Measurements from ENCODE around the gene CNTNAP2. TPM values are rescaled to one million over a fixed set of nuclear protein-coding genes. Genes with fewer than 3 reads are reported as not detected.

The CNTNAP2 gene
- total and polyA plus RNA-seq, 2 of the 4 experiments (the other 2 are of a cell fraction): not detected

GRCh38 chr7:146804620-146805019 is 688.0 kb downstream of the CNTNAP2 start:
- dilution Hi-C loops (cut with HindIII; ENCODE audit: low sequenced_read_pairs, unreplicated experiment): no loop called here
- Histone ChIP-seq H2BK120ac (ENCODE audit: low read depth, low read length) (no peak overlapping the region), H3K4ac (ENCODE audit: low read depth, low read length) (no peak overlapping the region), H3K27ac (ENCODE audit: insufficient read depth, low read length) (no peak overlapping the region), H3K9me3 (ENCODE audit: control insufficient read depth, insufficient read depth, low read length) (peaks cover 6% of the 10 kb centered on the region), H3K9me1 (ENCODE audit: insufficient read depth, low read length) (no peaks in the 10 kb centered on the region), H2BK20ac (ENCODE audit: low read depth, low read length) (no peak overlapping the region), H4K5ac (ENCODE audit: low read depth, low read length) (no peak overlapping the region), H3K9ac (ENCODE audit: low read depth, low read length) (no peak overlapping the region), H3K56ac (ENCODE audit: extremely low read depth, insufficient read depth, low read length) (no peak overlapping the region), H2BK15ac (ENCODE audit: low read depth, low read length) (no peak overlapping the region), H3K18ac (ENCODE audit: low read depth, low read length) (no peak overlapping the region), H2AK9ac (replicated peaks; ENCODE audit: low read depth, low read length, poor library complexity) (no peak overlapping the region), H2AK5ac (ENCODE audit: low read depth, low read length) (no peak overlapping the region), H3K27me3 (ENCODE audit: control insufficient read depth, insufficient read depth, low read length) (no peaks in the 10 kb centered on the region), H3K4me2 (ENCODE audit: low read depth, low read length) (no peak overlapping the region), H3K14ac (replicated peaks; ENCODE audit: low read depth, low read length) (no peak overlapping the region), H3K23ac (ENCODE audit: low read depth, low read length) (no peak overlapping the region), H4K20me1 (ENCODE audit: insufficient read depth, low read length) (no peaks in the 10 kb centered on the region), H4K8ac (ENCODE audit: low read depth in 2 of 2, low read length in 2 of 2) (no peak overlapping the region), H2AFZ (replicated peaks; ENCODE audit: low read length, poor library complexity) (no peak overlapping the region), H2BK5ac (ENCODE audit: low read depth, low read length, poor library complexity, severe bottlenecking) (no peak overlapping the region), H3K4me3 (ENCODE audit: insufficient read depth, low read depth, low read length) (no peak overlapping the region), H3K36me3 (ENCODE audit: control insufficient read depth, insufficient read depth, low read length) (no peaks in the 10 kb centered on the region), H3K79me1 (ENCODE audit: low read depth in 1 of 2, low read length in 2 of 2) (no peaks in the 10 kb centered on the region), H4K91ac (ENCODE audit: insufficient read depth, low read depth, low read length) (no peak overlapping the region), H3K4me1 (ENCODE audit: control insufficient read depth, insufficient read depth, low read length) (no peaks in the 10 kb centered on the region)
- WGBS, 2 experiments (ENCODE audit: extremely low coverage in 2 of 2, insufficient read length in 1 of 2): no CpG with 5 or more reads among the region's 1 CpG
- DNase-seq (no peak), ATAC-seq (ENCODE audit: low read depth) (no peak)
- in situ Hi-C loops (cut with MboI; ENCODE audit: low sequenced_read_pairs): no loop called here
- ChIA-PET CTCF (no interaction called here), POLR2A (ENCODE audit: unreplicated experiment) (no interaction called here)
- intact Hi-C loops (cut with micrococcal nuclease): no loop called here
- TF ChIP-seq POLR2A (IDR thresholded peaks at IDR 0.05; ENCODE audit: low read depth, low read length): no peak
- TF ChIP-seq CTCF (conservative IDR thresholded peaks at IDR 0.05; ENCODE audit: low read depth, low read length): no peak
- no peak for TF ChIP-seq ELK1 (IDR thresholded peaks at IDR 0.05; ENCODE audit: borderline replicate concordance, low read depth, low read length)
- no peak for TF ChIP-seq RFX5 (IDR thresholded peaks at IDR 0.05; ENCODE audit: low read depth, low read length)
- no peak for TF ChIP-seq CHD1 (IDR thresholded peaks at IDR 0.05; ENCODE audit: low read depth, low read length)
- no peak for TF ChIP-seq BHLHE40 (IDR thresholded peaks at IDR 0.05; ENCODE audit: low read depth, low read length)
- TF ChIP-seq SMC3 (IDR thresholded peaks at IDR 0.05; ENCODE audit: low read depth, low read length): no peak
- TF ChIP-seq MAFK (IDR thresholded peaks at IDR 0.05; ENCODE audit: low read depth, low read length): no peak
- no peak for TF ChIP-seq USF2 (IDR thresholded peaks at IDR 0.05; ENCODE audit: low read depth, low read length)
- no peak for TF ChIP-seq RAD21 (IDR thresholded peaks at IDR 0.05; ENCODE audit: low read length)
- no peak for TF ChIP-seq MAZ (IDR thresholded peaks at IDR 0.05; ENCODE audit: borderline replicate concordance, low read depth, low read length)
- TF ChIP-seq RCOR1 (IDR thresholded peaks at IDR 0.05; ENCODE audit: insufficient replicate concordance, low read length): no peak
- no peak for TF ChIP-seq CEBPB (IDR thresholded peaks at IDR 0.05; ENCODE audit: low read depth, low read length)
- no peak for TF ChIP-seq MXI1 (IDR thresholded peaks at IDR 0.05; ENCODE audit: borderline replicate concordance, low read depth, low read length)
- no TSS peak for BruUV-seq (replicated peaks)
